T-helper 2 cell treated with Interferon-gamma antibody and Interleukin-4, amounts not matched to agents 100 ng/mL and 5 ng/mL, for 36 hours (primary cell): Measurements from ENCODE around the gene IL1F10. TPM values are rescaled to one million over a fixed set of nuclear protein-coding genes. Genes with fewer than 3 reads are reported as not detected.

ENCODE experiments used
- intact Hi-C: fragments of 100-400 bp; cut with micrococcal nuclease; formaldehyde crosslinking; loops from one replicate; pipeline ENCODE4 v1.15.1; 2023
- total RNA-seq: library from RNA; stranded (reverse); gene quantifications from 2 replicates; pipeline ENCODE4 v1.2.3, GENCODE V29; 2022

Gene IL1F10
- total RNA-seq, 1 donor from 2014 or later, result not detected

- intact Hi-C loops, result no loop called here
Observed at GRCh38 chr2:113058998-113059960, 8.5 kb upstream of the IL1F10 start, which contains the start of gene IL36RN. Gene IL36RN, plus strand, starts transcription at chr2:113059198. Its CDS starts 241 bp downstream, at chr2:113059439.

- intact Hi-C loops, result no loop called here
Observed at GRCh38 chr2:113060396-113060795, 7.4 kb upstream of the IL1F10 start.

- intact Hi-C loops, result no loop called here
Observed at GRCh38 chr2:113060796-113061195, 7.0 kb upstream of the IL1F10 start.

GRCh38 chr2:113061241-113061640 is 6.5 kb upstream of the IL1F10 start:
- intact Hi-C loops, result no loop called here

GRCh38 chr2:113061896-113062770 is 5.6 kb upstream of the IL1F10 start:
- intact Hi-C loops, result no loop called here

GRCh38 chr2:113064281-113064680 is 3.5 kb upstream of the IL1F10 start:
- intact Hi-C loops, result no loop called here

GRCh38 chr2:113064898-113065297 is 2.9 kb upstream of the IL1F10 start:
- intact Hi-C loops, result no loop called here

GRCh38 chr2:113068249-113068648 is 479 bp downstream of the IL1F10 start:
- intact Hi-C loops, result no loop called here

- intact Hi-C loops, result no loop called here
Observed at GRCh38 chr2:113068706-113069485, 1.1 kb downstream of the IL1F10 start.

GRCh38 chr2:113069676-113070605 is 2.2 kb downstream of the IL1F10 start:
- intact Hi-C loops, result no loop called here

- intact Hi-C loops, result no loop called here
Observed at GRCh38 chr2:113070606-113070975, 2.8 kb downstream of the IL1F10 start.

- intact Hi-C loops, result no loop called here
Observed at GRCh38 chr2:113072584-113072983, 4.8 kb downstream of the IL1F10 start.

- intact Hi-C loops, result no loop called here
Observed at GRCh38 chr2:113073325-113073834, 5.6 kb downstream of the IL1F10 start.

- intact Hi-C loops, result no loop called here
Observed at GRCh38 chr2:113075030-113075429, 7.3 kb downstream of the IL1F10 start.

GRCh38 chr2:113075600-113075999 is 7.8 kb downstream of the IL1F10 start:
- intact Hi-C loops, result no loop called here

GRCh38 chr2:113076954-113077669 is 9.3 kb downstream of the IL1F10 start:
- intact Hi-C loops, result no loop called here

- intact Hi-C loops, result no loop called here
Observed at GRCh38 chr2:113077921-113078320, 10.2 kb downstream of the IL1F10 start.

- intact Hi-C loops, result no loop called here
Observed at GRCh38 chr2:113078350-113078839, 10.6 kb downstream of the IL1F10 start.

GRCh38 chr2:113079131-113079530 is 11.4 kb downstream of the IL1F10 start:
- intact Hi-C loops, result no loop called here
